HUES6 (cell line): ENCODE results near the gene NME5.

ENCODE experiments used
- H3K27ac ChIP-seq: 2 replicates; pipeline ENCODE4 v1.7.0; 2013; ENCODE audit warnings: low read depth, mild to moderate bottlenecking, low read length, inconsistent platforms
- H3K27me3 ChIP-seq: 2 replicates; pipeline ENCODE4 v1.6.1; 2013; ENCODE audit warnings: low read length; ENCODE audit not compliant: control insufficient read depth, insufficient read depth
- H3K36me3 ChIP-seq: 2 replicates; pipeline ENCODE4 v1.6.1; 2013; ENCODE audit warnings: low read length; ENCODE audit not compliant: control insufficient read depth, insufficient read depth
- H3K4me1 ChIP-seq: 2 replicates; pipeline ENCODE4 v1.6.1; 2013; ENCODE audit warnings: low read length; ENCODE audit not compliant: control insufficient read depth, insufficient read depth
- H3K4me3 ChIP-seq: 2 replicates; pipeline ENCODE4 v1.5.1; 2013; ENCODE audit warnings: low read depth, low read length
- H3K9ac ChIP-seq: one replicate; pipeline ENCODE4 v1.6.1; 2013; ENCODE audit warnings: mild to moderate bottlenecking, low read length
- H3K9me3 ChIP-seq: 2 replicates; pipeline ENCODE4 v1.6.1; 2013; ENCODE audit warnings: low read depth, low read length; ENCODE audit not compliant: control insufficient read depth, insufficient read depth

NME5 gene, protein sequence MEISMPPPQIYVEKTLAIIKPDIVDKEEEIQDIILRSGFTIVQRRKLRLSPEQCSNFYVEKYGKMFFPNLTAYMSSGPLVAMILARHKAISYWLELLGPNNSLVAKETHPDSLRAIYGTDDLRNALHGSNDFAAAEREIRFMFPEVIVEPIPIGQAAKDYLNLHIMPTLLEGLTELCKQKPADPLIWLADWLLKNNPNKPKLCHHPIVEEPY

DNA sequence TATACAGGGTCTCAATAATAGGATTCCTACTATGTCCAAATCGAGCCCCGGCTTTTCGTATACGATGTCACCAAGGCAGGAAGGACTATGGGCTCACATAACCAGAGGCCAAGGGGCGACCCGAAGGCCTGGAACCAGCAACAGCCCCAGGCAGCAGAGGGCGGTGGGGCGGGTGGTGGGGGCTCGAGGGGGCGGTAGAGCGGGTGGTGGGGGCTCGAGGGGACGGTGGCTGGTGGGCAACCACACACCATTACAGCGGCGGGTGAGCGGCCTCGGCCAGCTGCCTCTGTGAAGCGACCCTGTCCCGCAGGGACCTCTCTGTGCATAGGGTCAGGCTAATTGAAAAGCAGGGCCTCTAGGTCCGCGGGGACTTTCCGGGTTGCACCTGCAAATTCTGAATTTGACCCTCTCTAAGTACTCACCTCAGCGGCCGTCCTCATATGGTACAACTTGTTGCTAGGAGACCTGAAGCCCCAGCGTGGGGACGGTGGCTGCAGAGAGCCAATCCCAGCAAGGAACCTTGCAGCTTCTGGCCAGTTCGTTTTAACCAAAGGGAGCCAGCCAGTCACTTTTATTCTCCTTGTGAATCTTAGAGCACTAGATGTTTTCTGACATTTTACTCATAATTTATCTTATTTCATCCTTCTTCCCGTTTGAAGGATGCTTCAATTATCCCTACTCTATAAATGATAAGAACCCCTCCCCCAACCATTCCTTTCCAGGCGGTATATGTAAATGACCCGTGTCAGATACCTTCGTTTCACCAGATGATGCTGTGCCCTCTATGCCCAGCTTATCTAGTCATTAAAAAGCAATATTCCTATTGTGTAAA is at the start of gene NME5:
Gene NME5 (minus strand): TSS at position 480 of the 832 bp plus-strand sequence. CDS start 648 bp downstream, outside the sequence.
- H3K9me3 ChIP-seq, result 0 out of 2 replicates have a peak, but pooled peaks cover 5% of the 10 kb centered on the region
- H3K27ac ChIP-seq, result no peak within 1 kb of the TSS
- no peak within 1 kb of the TSS for H3K9ac ChIP-seq
- no peaks in the 10 kb centered on the region for H3K4me1 ChIP-seq
- H3K27me3 ChIP-seq, result no peaks in the 10 kb centered on the region
- peak within 1 kb of the TSS; percentile 87 for H3K4me3 ChIP-seq
- no peaks in the 10 kb centered on the region for H3K36me3 ChIP-seq

DNA sequence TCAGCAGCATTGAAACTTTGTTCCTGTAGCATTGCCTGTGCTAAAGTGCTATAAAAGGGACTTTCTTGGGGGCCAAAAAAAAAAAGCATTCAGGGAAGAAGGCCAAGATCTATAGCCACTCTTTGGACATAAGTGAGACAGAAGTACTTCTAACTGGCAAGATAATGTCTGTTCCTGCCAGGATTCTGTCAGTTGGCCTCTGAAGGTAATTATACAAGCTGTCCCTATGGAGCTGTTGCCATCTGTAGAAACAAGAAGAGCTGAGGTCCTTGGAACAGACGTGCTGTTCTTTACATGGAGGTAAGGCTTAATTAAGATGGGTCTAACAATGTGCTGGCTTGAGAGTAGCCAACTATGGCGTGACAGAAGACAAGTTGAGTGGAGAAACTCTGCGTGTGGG is 49.4 kb upstream of the NME5 start:
- Histone ChIP-seq H3K9ac (no peak overlapping the region), H3K36me3 (peaks cover 96% of the 10 kb centered on the region), H3K27me3 (no peaks in the 10 kb centered on the region), H3K9me3 (no peaks in the 10 kb centered on the region), H3K27ac (no peak overlapping the region), H3K4me3 (no peak overlapping the region), H3K4me1 (no peaks in the 10 kb centered on the region)

DNA sequence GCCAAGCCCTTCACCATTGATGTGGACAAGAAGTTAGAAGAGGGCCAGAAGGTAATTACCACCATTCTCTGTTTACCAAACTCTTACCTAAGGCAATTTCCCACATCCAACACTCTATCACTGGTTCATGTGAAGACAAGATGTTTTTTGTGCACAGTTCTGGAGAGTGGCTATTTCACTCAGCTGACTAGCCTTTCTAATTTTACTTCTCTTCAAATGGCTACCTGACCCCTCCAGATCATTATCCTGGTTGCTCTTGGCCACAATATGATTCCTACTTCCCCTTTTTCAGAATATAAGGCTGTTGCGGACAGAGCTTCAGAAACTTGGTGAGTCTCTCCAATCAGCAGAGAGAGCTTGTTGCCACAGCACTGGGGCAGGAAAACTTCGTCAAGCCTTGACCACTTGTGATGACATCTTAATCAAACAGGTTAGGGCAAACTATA is 46.8 kb upstream of the NME5 start:
- Histone ChIP-seq H3K4me1 (no peaks in the 10 kb centered on the region), H3K36me3 (peaks cover 98% of the 10 kb centered on the region)

DNA sequence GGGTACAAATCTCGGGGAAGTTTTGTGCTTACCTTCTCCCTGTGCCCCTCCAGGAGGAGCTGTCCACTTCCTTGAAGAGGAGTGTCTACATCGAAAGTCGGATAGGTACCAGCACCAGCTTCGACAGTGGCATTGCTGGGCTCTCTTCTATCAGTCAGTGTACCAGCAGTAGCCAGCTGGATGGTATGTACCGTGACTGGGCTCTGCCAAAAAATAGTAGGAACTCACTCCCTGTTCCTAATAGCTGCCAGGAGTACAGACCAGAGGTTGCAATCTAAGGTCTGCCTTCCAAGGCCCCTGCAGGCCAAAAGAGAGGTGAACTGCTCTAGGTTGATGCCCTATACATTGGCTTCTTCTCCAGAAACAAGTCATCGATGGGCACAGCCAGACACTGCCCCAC is 43.6 kb upstream of the NME5 start:
- Histone ChIP-seq H3K36me3 (peaks cover 70% of the 10 kb centered on the region), H3K27ac (no peak overlapping the region), H3K4me1 (no peaks in the 10 kb centered on the region), H3K27me3 (no peaks in the 10 kb centered on the region), H3K9ac (no peak overlapping the region), H3K4me3 (no peak overlapping the region), H3K9me3 (no peaks in the 10 kb centered on the region)

More for the DNA sequence above, 46.8 kb upstream of the NME5 start:
- H3K27me3 ChIP-seq, result no peaks in the 10 kb centered on the region
- no peak overlapping the region for H3K9ac ChIP-seq
- H3K9me3 ChIP-seq, result no peaks in the 10 kb centered on the region
- H3K4me3 ChIP-seq, result no peak overlapping the region
- no peak overlapping the region for H3K27ac ChIP-seq

DNA sequence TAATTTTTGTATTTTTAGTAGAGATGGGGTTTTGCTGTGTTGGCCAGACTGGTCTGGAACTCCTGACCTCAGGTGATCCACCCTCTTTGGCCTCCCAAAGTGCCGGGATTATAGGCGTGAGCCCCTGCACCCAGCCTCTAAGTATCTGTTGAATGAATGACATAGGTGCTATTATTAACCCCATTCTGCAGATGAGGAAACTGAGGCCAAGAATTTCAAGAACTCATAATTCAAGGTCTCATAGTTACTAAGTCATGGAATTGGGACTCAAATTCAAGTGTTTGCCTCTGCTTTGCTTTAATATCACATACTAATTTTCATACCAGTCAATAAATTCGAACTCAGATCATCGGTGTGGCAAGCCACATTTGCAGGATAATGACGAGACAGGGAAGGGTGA is 41.6 kb upstream of the NME5 start:
- Histone ChIP-seq H3K4me3 (no peak overlapping the region), H3K9ac (no peak overlapping the region), H3K27me3 (no peaks in the 10 kb centered on the region), H3K36me3 (peaks cover 60% of the 10 kb centered on the region), H3K9me3 (no peaks in the 10 kb centered on the region), H3K4me1 (peaks cover 4% of the 10 kb centered on the region; the same call in 1 of the 2 replicates), H3K27ac (no peak overlapping the region)

DNA sequence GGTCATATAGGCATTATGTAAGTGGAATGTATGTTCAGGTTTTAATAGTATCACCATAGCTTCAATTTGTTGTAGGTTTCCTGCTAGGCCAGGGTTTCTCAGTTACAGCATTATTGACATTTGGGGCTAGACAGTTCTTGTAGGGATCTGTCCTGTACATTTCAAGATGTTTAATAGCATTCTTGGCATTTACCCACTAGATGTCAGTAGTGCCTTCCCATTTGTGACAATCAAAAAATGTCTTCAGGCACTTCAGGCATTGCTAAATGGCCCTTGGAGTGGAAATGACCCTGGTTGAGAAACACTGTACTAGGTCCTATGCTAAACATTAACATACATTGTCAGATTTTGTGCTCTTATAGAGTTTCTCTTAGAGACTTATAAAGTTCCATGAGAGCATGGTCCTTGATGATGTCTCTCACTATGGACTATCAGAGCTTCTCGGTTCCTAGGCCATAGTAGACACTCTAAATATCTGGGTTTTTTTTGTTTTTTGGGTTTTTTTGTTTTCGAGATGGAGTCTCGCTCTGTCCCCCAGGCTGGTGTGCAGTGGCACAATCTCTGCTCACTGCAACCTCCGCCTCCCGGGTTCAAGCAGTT is 41.1 kb upstream of the NME5 start:
- peaks cover 58% of the 10 kb centered on the region for H3K36me3 ChIP-seq
- H3K9ac ChIP-seq, result peak overlapping the region; percentile 29
- no peaks in the 10 kb centered on the region for H3K9me3 ChIP-seq
- H3K27me3 ChIP-seq, result no peaks in the 10 kb centered on the region
- H3K4me1 ChIP-seq, result peaks cover 4% of the 10 kb centered on the region; the same call in 1 of the 2 replicates
- H3K27ac ChIP-seq, result no peak overlapping the region
- peak overlapping the region; percentile 75 for H3K4me3 ChIP-seq

DNA sequence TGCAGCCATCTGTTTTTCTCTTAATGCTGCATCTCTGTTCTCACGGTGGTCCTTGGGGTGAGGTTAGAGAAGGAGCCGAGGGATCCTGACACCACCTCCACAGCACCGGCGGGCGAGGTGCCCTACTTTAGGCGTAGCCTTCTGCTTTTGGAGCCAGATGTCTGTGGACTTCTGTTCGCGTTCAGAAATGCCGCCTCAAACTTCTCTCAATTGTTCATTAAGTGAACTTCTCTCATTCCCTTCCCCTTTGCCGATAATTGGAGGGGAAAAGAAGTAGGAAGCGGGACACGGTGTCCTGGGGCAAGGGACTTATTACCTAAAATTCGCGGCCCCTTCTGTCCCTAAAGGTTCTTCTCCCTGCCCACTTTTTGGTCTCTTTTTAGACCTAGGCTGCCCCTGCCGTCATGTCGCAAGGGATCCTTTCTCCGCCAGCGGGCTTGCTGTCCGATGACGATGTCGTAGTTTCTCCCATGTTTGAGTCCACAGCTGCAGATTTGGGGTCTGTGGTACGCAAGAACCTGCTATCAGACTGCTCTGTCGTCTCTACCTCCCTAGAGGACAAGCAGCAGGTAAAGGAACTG is 40.1 kb upstream of the NME5 start:
- H3K4me1 ChIP-seq, result peaks cover 4% of the 10 kb centered on the region; the same call in 1 of the 2 replicates
- H3K4me3 ChIP-seq, result peak overlapping the region; percentile 75
- no peaks in the 10 kb centered on the region for H3K27me3 ChIP-seq
- H3K27ac ChIP-seq, result peak overlapping the region; percentile 37
- H3K9ac ChIP-seq, result peak overlapping the region; percentile 84
- peaks cover 55% of the 10 kb centered on the region for H3K36me3 ChIP-seq
- H3K9me3 ChIP-seq, result no peaks in the 10 kb centered on the region

DNA sequence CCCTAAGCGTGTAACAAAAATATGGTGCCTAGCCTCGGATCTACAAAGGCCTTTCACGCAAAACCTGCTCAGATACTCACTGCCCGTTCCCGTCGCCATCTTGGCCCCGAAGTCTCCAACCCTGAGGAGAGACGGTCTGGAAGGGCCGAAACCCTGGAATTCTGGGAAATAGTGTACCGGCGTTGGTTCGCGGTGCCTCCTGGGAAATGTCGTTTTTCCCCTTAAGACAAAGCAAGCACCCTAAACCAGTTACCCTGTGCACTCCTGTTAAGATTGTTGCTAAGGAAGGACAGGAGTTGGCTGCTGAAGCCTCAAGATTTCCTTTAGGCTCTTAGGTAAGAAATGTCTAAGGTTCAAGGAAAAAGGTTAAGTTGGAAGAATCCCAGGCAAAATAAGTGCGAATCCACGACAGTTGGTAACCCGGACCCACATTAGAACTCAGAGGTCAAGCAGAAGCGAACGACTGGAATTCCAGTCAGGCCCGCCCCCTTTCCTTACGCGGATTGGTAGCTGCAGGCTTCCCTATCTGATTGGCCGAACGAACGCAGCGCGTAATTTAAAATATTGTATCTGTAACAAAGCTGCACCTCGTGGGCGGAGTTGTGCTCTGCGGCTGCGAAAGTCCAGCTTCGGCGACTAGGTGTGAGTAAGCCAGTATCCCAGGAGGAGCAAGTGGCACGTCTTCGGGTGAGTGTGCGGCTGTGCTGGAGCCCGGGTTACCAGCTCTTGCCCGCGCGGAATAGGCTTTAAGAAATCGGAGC is 39.5 kb upstream of the NME5 start, which contains the start of the genes BRD8 and KIF20A:
Gene BRD8 (minus strand): TSS at position 115 of the 761 bp plus-strand sequence. CDS start 16 bp downstream, at position 99.
Gene KIF20A (plus strand): TSS at position 597 of the 761 bp plus-strand sequence. CDS start 569 bp downstream, outside the sequence.
- no peaks in the 10 kb centered on the region for H3K27me3 ChIP-seq
- peak within 1 kb of the TSS; percentile 84 for H3K9ac ChIP-seq
- H3K9me3 ChIP-seq, result no peaks in the 10 kb centered on the region
- peaks cover 55% of the 10 kb centered on the region for H3K36me3 ChIP-seq
- peaks cover 4% of the 10 kb centered on the region; the same call in 1 of the 2 replicates for H3K4me1 ChIP-seq
- H3K4me3 ChIP-seq, result peak within 1 kb of the TSS; percentile 75
- H3K27ac ChIP-seq, result peak within 1 kb of the TSS; percentile 42

DNA sequence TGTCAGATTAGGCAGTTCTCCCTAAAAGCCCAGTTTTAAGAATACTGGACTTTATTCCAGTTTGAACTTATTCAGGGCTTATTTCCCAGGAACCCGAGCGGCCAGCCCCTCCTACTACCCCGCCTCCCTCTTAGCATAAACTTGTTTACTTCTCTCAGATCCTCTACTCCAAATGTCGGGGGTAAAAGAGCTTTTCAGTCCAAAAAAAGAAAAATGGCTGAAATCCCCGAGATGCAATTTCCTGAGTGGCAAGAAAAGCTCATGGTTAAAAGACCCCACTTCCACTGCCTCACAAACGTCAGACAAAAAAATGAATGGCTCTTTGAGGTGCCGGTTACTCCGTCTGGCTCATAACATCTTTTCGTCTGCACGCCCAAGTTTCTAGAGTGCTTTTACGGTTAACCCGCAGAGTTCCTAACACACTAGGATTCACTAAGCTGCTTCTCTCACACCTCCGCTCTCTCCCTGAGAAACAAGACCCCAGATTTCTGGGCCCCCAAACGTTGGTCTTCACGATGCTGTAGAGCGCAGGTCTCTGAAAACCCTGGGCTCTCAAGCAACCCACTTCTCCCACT is 38.8 kb upstream of the NME5 start:
- Histone ChIP-seq H3K9ac (peak overlapping the region; percentile 84), H3K4me1 (peaks cover 4% of the 10 kb centered on the region; the same call in 1 of the 2 replicates), H3K27ac (peak overlapping the region; percentile 42), H3K36me3 (peaks cover 55% of the 10 kb centered on the region), H3K27me3 (no peaks in the 10 kb centered on the region), H3K4me3 (peak overlapping the region; percentile 75), H3K9me3 (no peaks in the 10 kb centered on the region)

DNA sequence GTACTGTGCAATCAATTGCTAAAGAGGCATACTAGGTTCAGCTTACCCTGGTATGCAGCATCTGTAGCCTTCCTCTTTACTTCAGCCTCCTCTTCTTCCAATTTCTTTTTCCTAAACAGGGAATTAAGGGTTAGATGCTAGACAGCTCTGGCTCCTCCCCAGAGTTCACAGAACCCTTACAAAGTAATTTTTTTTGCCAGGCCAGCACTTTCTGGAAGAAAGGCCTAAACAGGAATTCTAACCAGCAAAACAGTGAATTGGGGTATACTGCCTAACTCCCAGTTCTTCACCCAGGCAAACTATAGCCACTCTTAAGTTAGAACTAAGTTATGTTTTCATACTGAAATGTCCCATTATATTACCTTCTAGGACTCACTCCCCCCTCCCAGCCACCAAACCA is 31.1 kb upstream of the NME5 start:
- H3K27ac ChIP-seq, result no peak overlapping the region
- peaks cover 97% of the 10 kb centered on the region for H3K36me3 ChIP-seq
- H3K9ac ChIP-seq, result no peak overlapping the region
- H3K4me1 ChIP-seq, result no peaks in the 10 kb centered on the region
- no peak overlapping the region for H3K4me3 ChIP-seq
- H3K27me3 ChIP-seq, result no peaks in the 10 kb centered on the region
- no peaks in the 10 kb centered on the region for H3K9me3 ChIP-seq
